Heart left ventricle (tissue), 16 donors: ENCODE results near the gene SAMD4B. TPM values are rescaled to one million over a fixed set of nuclear protein-coding genes. Genes with fewer than 3 reads are reported as not detected.
A peak's percentile ranks its signal among the peaks of the same experiment; 100 is the strongest.

Experiments used
- ATAC-seq, 4 donors: fragments of 200-7000 bp; cut with Tn5 transposase; one replicate each; pipeline ENCODE4 v1.9.1; 2020 to 2022; ENCODE audit warnings: moderate library complexity in 4 of 4, mild to moderate bottlenecking in 3 of 4, moderate number of reproducible peaks in 1 of 4
- DNase-seq, 5 donors: peaks; one replicate each; pipeline ENCODE4 v3.0.0-alpha.2; 2020
- H3K27ac ChIP-seq, 12 donors: fragments of 200-600 bp; sonication (generic) in 4 of 12; one replicate each; pipeline versions ENCODE4 v1.5.0 to v1.8.0; 2016 to 2022; ENCODE audit warnings: mild to moderate bottlenecking in 2 of 12
- H3K27me3 ChIP-seq, 9 donors: fragments of 200-600 bp; sonication (generic) in 2 of 9; one replicate each; pipeline versions ENCODE4 v1.5.1 to v1.8.0; 2016 to 2022; ENCODE audit warnings: mild to moderate bottlenecking in 3 of 9
- H3K36me3 ChIP-seq, 9 donors: fragments of 200-600 bp; sonication (generic) in 2 of 9; one replicate each; pipeline versions ENCODE4 v1.5.0 to v1.8.0; 2018 to 2022; ENCODE audit warnings: mild to moderate bottlenecking in 2 of 9
- H3K4me1 ChIP-seq, 12 donors: fragments of 200-600 bp; sonication (generic) in 4 of 12; one replicate each; pipeline versions ENCODE4 v1.5.0 to v1.8.0; 2016 to 2022; ENCODE audit warnings: mild to moderate bottlenecking in 3 of 12
- H3K4me3 ChIP-seq, 12 donors: fragments of 200-600 bp; sonication (generic) in 4 of 12; one replicate each; pipeline versions ENCODE4 v1.5.0 to v1.8.0; 2017 to 2022; ENCODE audit warnings: mild to moderate bottlenecking in 9 of 12, moderate library complexity in 4 of 12
- H3K9me3 ChIP-seq, 12 donors: fragments of 200-600 bp; sonication (generic) in 4 of 12; one replicate each; pipeline versions ENCODE4 v1.5.0 to v1.8.0; 2016 to 2022; ENCODE audit warnings: mild to moderate bottlenecking in 1 of 12
- CTCF ChIP-seq, 12 donors: fragments of 200-600 bp; sonication (generic) in 4 of 12; IDR thresholded peaks; one replicate each; pipeline versions ENCODE4 v1.5.0 to v1.8.0; 2018 to 2022; ENCODE audit warnings: antibody characterized with exemption in 12 of 12, mild to moderate bottlenecking in 5 of 12
- POLR2A ChIP-seq, 2 donors: fragments of 450-650 bp; IDR thresholded peaks; one replicate each; pipeline ENCODE4 v1.6.1; 2017; ENCODE audit warnings: antibody characterized with exemption in 2 of 2, mild to moderate bottlenecking in 2 of 2, moderate library complexity in 2 of 2
- WGBS, 4 donors: extraction: QIAGEN DNeasy Blood & Tissue Kit in 2 of 4; methylation state at CpG; one replicate each; pipeline versions ENCODE4 v1.1.5 to v1.1.7; 2013 to 2018; 5-methylcytosine and 5-hydroxymethylcytosine counted together
- intact Hi-C, 10 donors: fragments of 100-400 bp; cut with DNase I; formaldehyde crosslinking; loops; one replicate each; pipeline versions ENCODE4 v1.11.1 to v1.14.2; 2022
- polyA plus RNA-seq, 2 donors: library from polyadenylated mRNA; stranded (reverse); fragments of 200-250 nt; gene quantifications; one replicate each; pipeline ENCODE4 v1.2.3, GENCODE V29; 2013
- total RNA-seq, 9 donors: library from RNA; depleted of rRNA in 2 of 9; stranded (reverse); fragments of >200 nt in 2 of 9; fragmentation: NEBNext Ultra II Directional in 3 of 9; extraction: Animal tissue kit (Norgen Biotek cat#: 25700) in 3 of 9; gene quantifications; one replicate each; pipeline versions ENCODE4 v1.1.0 to v1.2.4, GENCODE V29; 2016 to 2023
- donor health status: ischemic (EF 13 %, LVEDD 7.1; RV severe dilation, severe dysfunction).
- donor health status: healthy with polysubstance abuse.
- donor health status: DM: no; HTN: yes; CAD: no.
- donor health status: DM: no; HTN: no; CAD: no.
- donor health status: ischemic (EF 25% LVEDD 6.9; RV normal size, moderate dysfunction).
- donor health status: ischemic (EF 25% LVEDD 5.7; RV mildly dilated, moderate dysfunction).
- donor health status: healthy.
- donor health status: DM: yes; HTN: yes; CAD: no.
- donor health status: ischemic (EF 35%, LVEDD 5.7; RV mildly dilated, moderate dysfunction).
- donor health status: nonischemic (EF 11% LVEDD 7.7; RV severe dilation, severe dysfunction).
- donor health status: DM: yes; HTN: yes; CAD: no.
- donor health status: PGD.
- donor health status: ischemic (EF 29% LVEDD 5.4; RV normal size, mild dysfunction).
- donor health status: nonischemic (EF 23%, LVEDD 6.1; RV moderate dilation, normal function).

SAMD4B gene
- total and polyA plus RNA-seq, 11 donors: 34.9 to 101 (median 54.4) TPM

GRCh38 chr19:39410017-39410830 lies 68.0 kb downstream of the SAMD4B start:
- peaks cover 7 to 58% (median 35%) of the 10 kb centered on the region in 12 donors for H3K4me1 ChIP-seq
- peaks cover 0 to 5% (median 0%) of the 10 kb centered on the region in 9 donors for H3K27me3 ChIP-seq
- peaks cover 3 to 26% (median 14%) of the 10 kb centered on the region in 9 donors for H3K36me3 ChIP-seq
- intact Hi-C loops: loop anchor here in 5 of 10 donors (1.0 to 10.0 kb wide), 6 partner anchors 8 to 288 kb away; partner anchors contain the start of genes PAK4 (in 2 of the 5), EID2B (in 1 of the 5) and SAMD4B (in 1 of the 5)
- peak overlapping the region; percentile 59 to 100 (median 96) for H3K4me3 ChIP-seq
- peak overlapping the region; percentile 94 to 100 (median 99) for H3K27ac ChIP-seq
- no peaks in the 10 kb centered on the region for H3K9me3 ChIP-seq
- ATAC-seq (peak in 3 of 4 donors; percentile 27 to 37 (median 32)), DNase-seq (peak; percentile 86 to 93 (median 89))
- 3 to 5% (median 4%) methylated on average over 26 to 35 of the region's 35 CpGs for WGBS, 4 donors
- TF ChIP-seq POLR2A (IDR thresholded peaks at IDR 0.05) (peak in 1 of 2 donors; percentile 52), CTCF (IDR thresholded peaks at IDR 0.05) (no peak)

- peaks cover 7 to 58% (median 35%) of the 10 kb centered on the region in 12 donors for H3K4me1 ChIP-seq
- TF ChIP-seq POLR2A (IDR thresholded peaks at IDR 0.05) (no peak), CTCF (IDR thresholded peaks at IDR 0.05) (no peak)
- DNase-seq (no peak), ATAC-seq (no peak)
- peaks cover 3 to 26% (median 15%) of the 10 kb centered on the region in 9 donors for H3K36me3 ChIP-seq
- peak overlapping the region in 10 of 12 donors; percentile 80 to 100 (median 97) for H3K4me3 ChIP-seq
- WGBS, 4 donors: 50 to 83% (median 62%) methylated on average over 1 of the region's 1 CpG
- no peaks in the 10 kb centered on the region for H3K9me3 ChIP-seq
- H3K27ac ChIP-seq: peak overlapping the region; percentile 94 to 100 (median 99)
- H3K27me3 ChIP-seq: peaks cover 0 to 5% (median 0%) of the 10 kb centered on the region in 9 donors
- intact Hi-C loops: loop anchor here in 6 of 10 donors (1.0 to 10.0 kb wide), 8 partner anchors 8 to 288 kb away; partner anchors contain the start of genes PAK4 (in 2 of the 6), EID2B (in 1 of the 6) and SAMD4B (in 1 of the 6)
These were observed 68.5 kb downstream of the SAMD4B start for GRCh38 chr19:39410831-39411080.

GRCh38 chr19:39411081-39411831 lies 69.0 kb downstream of the SAMD4B start:
- peaks cover 3 to 26% (median 19%) of the 10 kb centered on the region in 9 donors for H3K36me3 ChIP-seq
- peaks cover 0 to 5% (median 0%) of the 10 kb centered on the region in 9 donors for H3K27me3 ChIP-seq
- intact Hi-C loops: loop anchor here in 6 of 10 donors (1.0 to 10.0 kb wide), 8 partner anchors 9 to 289 kb away; partner anchors contain the start of genes PAK4 (in 2 of the 6), EID2B (in 1 of the 6) and SAMD4B (in 1 of the 6)
- H3K9me3 ChIP-seq: no peaks in the 10 kb centered on the region
- peaks cover 7 to 58% (median 35%) of the 10 kb centered on the region in 12 donors for H3K4me1 ChIP-seq
- peak overlapping the region in 9 of 12 donors; percentile 79 to 100 (median 95) for H3K4me3 ChIP-seq
- ATAC-seq (no peak), DNase-seq (peak in 2 of 5 donors; percentile 62 to 68)
- H3K27ac ChIP-seq: peak overlapping the region; percentile 94 to 100 (median 99)
- no peak for TF ChIP-seq POLR2A (IDR thresholded peaks at IDR 0.05)
- 15 to 26% (median 19%) methylated on average over 9 of the region's 9 CpGs for WGBS, 4 donors

- intact Hi-C loops: loop anchor here in 8 of 10 donors (1.0 to 10.0 kb wide), 14 partner anchors 9 to 289 kb away; partner anchors contain the start of genes PAK4 (in 2 of the 8), RPS16 (in 2 of the 8), SAMD4B (in 2 of the 8) and EID2B (in 1 of the 8)
- H3K36me3 ChIP-seq: peaks cover 3 to 27% (median 20%) of the 10 kb centered on the region in 9 donors
- H3K27ac ChIP-seq: peak overlapping the region; percentile 94 to 100 (median 99)
- WGBS, 4 donors: 0 to 1% (median 0%) methylated on average over 7 of the region's 7 CpGs
- peaks cover 7 to 60% (median 36%) of the 10 kb centered on the region in 12 donors for H3K4me1 ChIP-seq
- ATAC-seq (peak; percentile 28 to 53 (median 36)), DNase-seq (peak; percentile 88 to 94 (median 90))
- peak overlapping the region in 10 of 12 donors; percentile 10 to 100 (median 86) for H3K4me3 ChIP-seq
- H3K27me3 ChIP-seq: peaks cover 0 to 5% (median 0%) of the 10 kb centered on the region in 9 donors
- TF ChIP-seq CTCF (IDR thresholded peaks at IDR 0.05) (peak; percentile 87 to 99 (median 94)), POLR2A (IDR thresholded peaks at IDR 0.05) (no peak)
- no peaks in the 10 kb centered on the region for H3K9me3 ChIP-seq
These were observed 69.5 kb downstream of the SAMD4B start for GRCh38 chr19:39411832-39412099.
